ENCODE measurements around the gene DSCAM. TPM values are rescaled to one million over a fixed set of nuclear protein-coding genes. Genes with fewer than 3 reads are reported as not detected.

Gene DSCAM
- total and polyA plus RNA-seq, 2 experiments from 2014 or later = 0.07 TPM; not detected in 1

DNA sequence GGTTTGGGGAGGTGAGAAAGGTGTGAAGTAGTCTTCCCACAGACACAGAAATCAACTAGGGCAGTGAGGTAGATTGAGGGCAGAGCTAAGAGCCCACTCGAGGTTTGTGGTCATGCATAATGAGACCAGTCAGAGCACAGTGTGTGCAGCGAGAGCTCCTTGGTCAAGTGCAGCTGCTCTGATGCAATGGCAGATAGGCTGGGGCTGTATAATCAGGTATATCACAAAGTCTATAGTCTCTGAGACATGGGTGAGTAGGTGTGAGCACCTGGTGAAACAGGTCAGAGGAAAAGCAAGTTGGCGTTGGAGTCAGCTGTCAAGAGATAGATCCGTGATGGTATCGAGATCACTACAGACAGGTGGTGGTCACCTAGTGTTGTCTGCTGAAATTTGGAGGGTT lies 17.6 kb downstream of the DSCAM start (continued):
- TF ChIP-seq, protein P1, sequence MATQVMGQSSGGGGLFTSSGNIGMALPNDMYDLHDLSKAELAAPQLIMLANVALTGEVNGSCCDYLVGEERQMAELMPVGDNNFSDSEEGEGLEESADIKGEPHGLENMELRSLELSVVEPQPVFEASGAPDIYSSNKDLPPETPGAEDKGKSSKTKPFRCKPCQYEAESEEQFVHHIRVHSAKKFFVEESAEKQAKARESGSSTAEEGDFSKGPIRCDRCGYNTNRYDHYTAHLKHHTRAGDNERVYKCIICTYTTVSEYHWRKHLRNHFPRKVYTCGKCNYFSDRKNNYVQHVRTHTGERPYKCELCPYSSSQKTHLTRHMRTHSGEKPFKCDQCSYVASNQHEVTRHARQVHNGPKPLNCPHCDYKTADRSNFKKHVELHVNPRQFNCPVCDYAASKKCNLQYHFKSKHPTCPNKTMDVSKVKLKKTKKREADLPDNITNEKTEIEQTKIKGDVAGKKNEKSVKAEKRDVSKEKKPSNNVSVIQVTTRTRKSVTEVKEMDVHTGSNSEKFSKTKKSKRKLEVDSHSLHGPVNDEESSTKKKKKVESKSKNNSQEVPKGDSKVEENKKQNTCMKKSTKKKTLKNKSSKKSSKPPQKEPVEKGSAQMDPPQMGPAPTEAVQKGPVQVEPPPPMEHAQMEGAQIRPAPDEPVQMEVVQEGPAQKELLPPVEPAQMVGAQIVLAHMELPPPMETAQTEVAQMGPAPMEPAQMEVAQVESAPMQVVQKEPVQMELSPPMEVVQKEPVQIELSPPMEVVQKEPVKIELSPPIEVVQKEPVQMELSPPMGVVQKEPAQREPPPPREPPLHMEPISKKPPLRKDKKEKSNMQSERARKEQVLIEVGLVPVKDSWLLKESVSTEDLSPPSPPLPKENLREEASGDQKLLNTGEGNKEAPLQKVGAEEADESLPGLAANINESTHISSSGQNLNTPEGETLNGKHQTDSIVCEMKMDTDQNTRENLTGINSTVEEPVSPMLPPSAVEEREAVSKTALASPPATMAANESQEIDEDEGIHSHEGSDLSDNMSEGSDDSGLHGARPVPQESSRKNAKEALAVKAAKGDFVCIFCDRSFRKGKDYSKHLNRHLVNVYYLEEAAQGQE (IDR thresholded peaks at IDR 0.05; ENCODE audit: unreplicated experiment) = no peak
- TF ChIP-seq EZH2phosphoT487 (IDR thresholded peaks at IDR 0.05; ENCODE audit: unreplicated experiment) = no peak
- TF ChIP-seq, protein P2, sequence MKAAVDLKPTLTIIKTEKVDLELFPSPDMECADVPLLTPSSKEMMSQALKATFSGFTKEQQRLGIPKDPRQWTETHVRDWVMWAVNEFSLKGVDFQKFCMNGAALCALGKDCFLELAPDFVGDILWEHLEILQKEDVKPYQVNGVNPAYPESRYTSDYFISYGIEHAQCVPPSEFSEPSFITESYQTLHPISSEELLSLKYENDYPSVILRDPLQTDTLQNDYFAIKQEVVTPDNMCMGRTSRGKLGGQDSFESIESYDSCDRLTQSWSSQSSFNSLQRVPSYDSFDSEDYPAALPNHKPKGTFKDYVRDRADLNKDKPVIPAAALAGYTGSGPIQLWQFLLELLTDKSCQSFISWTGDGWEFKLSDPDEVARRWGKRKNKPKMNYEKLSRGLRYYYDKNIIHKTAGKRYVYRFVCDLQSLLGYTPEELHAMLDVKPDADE (IDR thresholded peaks at IDR 0.05) = no peak

DNA sequence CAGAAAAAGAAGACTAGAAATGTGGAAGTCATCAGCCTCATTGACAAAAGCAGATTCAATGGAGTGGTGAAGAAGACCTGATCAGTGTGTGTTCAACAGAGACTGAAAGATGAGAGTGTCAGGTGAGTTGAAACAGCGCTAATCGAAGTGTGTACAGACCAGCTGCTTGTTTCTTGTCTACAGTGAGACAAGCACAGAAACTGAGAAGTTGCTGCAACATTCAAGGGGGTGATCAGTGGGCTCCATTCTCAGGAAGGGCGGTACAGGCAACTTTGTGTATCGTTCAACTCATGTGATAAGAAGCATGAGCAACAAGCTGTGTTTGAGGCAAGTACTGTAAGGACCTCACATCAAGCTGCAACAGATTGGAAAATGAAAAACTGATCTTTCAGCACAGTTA lies 19.4 kb downstream of the DSCAM start:
- Histone ChIP-seq H2AFZ (no peak overlapping the region), H3K9me2 (ENCODE audit: insufficient read depth) (no peaks in the 10 kb centered on the region; the same call in 1 of the 2 replicates), H4K20me1 (replicated peaks; ENCODE audit: insufficient read depth) (no peaks in the 10 kb centered on the region), H3K4me3 (no peak overlapping the region), H3K4me2 (no peak overlapping the region), H3K79me2 (replicated peaks; ENCODE audit: insufficient read depth) (no peaks in the 10 kb centered on the region), H3K27ac (ENCODE audit: low read depth) (no peak overlapping the region), H3F3A (replicated peaks; ENCODE audit: low read depth) (no peaks in the 10 kb centered on the region), H3K4me1 (ENCODE audit: insufficient read depth) (no peaks in the 10 kb centered on the region), H3K27me3 (ENCODE audit: insufficient read depth) (no peaks in the 10 kb centered on the region), H3K36me3 (ENCODE audit: insufficient read depth) (0 out of 2 replicates have a peak, but pooled peaks cover 4% of the 10 kb centered on the region)
- Mint-ChIP-seq H3K9me3 (peaks cover 88% of the 10 kb centered on the region), H3K36me3 (ENCODE audit: low read depth) (peaks cover 27% of the 10 kb centered on the region), H3K4me3 (no peak overlapping the region), H3K27ac (no peak overlapping the region), H3K4me1 (no peaks in the 10 kb centered on the region), H3K27me3 (ENCODE audit: insufficient read depth, low read depth, poor library complexity) (peaks cover 1% of the 10 kb centered on the region)
- DNase-seq (ENCODE audit: low spot score) = no peak
- TF ChIP-seq JUNB (IDR thresholded peaks at IDR 0.05; ENCODE audit: unreplicated experiment) = no peak
- no peak for TF ChIP-seq ZNF331 (CRISPR knock-in tag; IDR thresholded peaks at IDR 0.05; ENCODE audit: low read depth)
- TF ChIP-seq ZNF114 (CRISPR knock-in tag; IDR thresholded peaks at IDR 0.05) = no peak
- no peak for TF ChIP-seq CREB1 (CRISPR knock-in tag; IDR thresholded peaks at IDR 0.05; ENCODE audit: low read depth)
- TF ChIP-seq STAT1 (IDR thresholded peaks at IDR 0.05; ENCODE audit: unreplicated experiment) = no peak
- no peak for ATAC-seq

Measured in GM23338 (cell line).